Type B pancreatic cell (in vitro differentiated cells): ENCODE results near the gene IQGAP2. TPM values are rescaled to one million over a fixed set of nuclear protein-coding genes. Genes with fewer than 3 reads are reported as not detected.

ENCODE experiments used
- DNase-seq: peaks from one replicate; pipeline ENCODE4 v3.0.0; 2021; ENCODE audit warnings: mixed read lengths; ENCODE audit not compliant: unreplicated experiment; ENCODE audit errors: extremely low spot score
- H3K27ac Mint-ChIP-seq: 2 replicates; pipeline ENCODE4 v1.8.0; 2021; ENCODE audit warnings: mild to moderate bottlenecking, mixed read lengths
- H3K27me3 Mint-ChIP-seq: 2 replicates; pipeline ENCODE4 v1.8.0; 2021; ENCODE audit warnings: mixed read lengths
- H3K36me3 Mint-ChIP-seq: 2 replicates; pipeline ENCODE4 v1.8.0; 2021; ENCODE audit warnings: mixed read lengths
- H3K4me1 Mint-ChIP-seq: one replicate; pipeline ENCODE4 v1.8.0; 2021; ENCODE audit warnings: mixed read lengths; ENCODE audit not compliant: unreplicated experiment
- H3K4me3 Mint-ChIP-seq: 2 replicates; pipeline ENCODE4 v1.8.0; 2021; ENCODE audit warnings: mild to moderate bottlenecking, mixed read lengths
- H3K9me3 Mint-ChIP-seq: 2 replicates; pipeline ENCODE4 v1.8.0; 2021; ENCODE audit warnings: mixed read lengths
- CTCF ChIP-seq: fragments of 200-600 bp; sonication (generic); conservative IDR thresholded peaks from 2 replicates; pipeline ENCODE4 v1.5.0; 2021; ENCODE audit warnings: antibody characterized with exemption, mild to moderate bottlenecking
- total RNA-seq: library from RNA; stranded (reverse); gene quantifications from 2 replicates; pipeline ENCODE4 v1.2.1, GENCODE V29; 2021; ENCODE audit warnings: low replicate concordance

Gene IQGAP2
- total RNA-seq, 1 donor from 2014 or later, result 24.7 TPM

- no peaks in the 10 kb centered on the region for H3K9me3 Mint-ChIP-seq
- TF ChIP-seq CTCF, result no peak
- no peaks in the 10 kb centered on the region for H3K27me3 Mint-ChIP-seq
- peaks cover 34% of the 10 kb centered on the region for H3K4me1 Mint-ChIP-seq
- no peak overlapping the region for H3K27ac Mint-ChIP-seq
- no peaks in the 10 kb centered on the region for H3K36me3 Mint-ChIP-seq
- DNase-seq, result no peak
- H3K4me3 Mint-ChIP-seq, result no peak overlapping the region
Measured at GRCh38 chr5:76479973-76480667, 77.0 kb downstream of the IQGAP2 start.

GRCh38 chr5:76482984-76483383, 79.9 kb downstream of the IQGAP2 start:
- no peaks in the 10 kb centered on the region for H3K36me3 Mint-ChIP-seq
- H3K4me1 Mint-ChIP-seq, result peaks cover 23% of the 10 kb centered on the region
- H3K27me3 Mint-ChIP-seq, result no peaks in the 10 kb centered on the region
- H3K4me3 Mint-ChIP-seq, result no peak overlapping the region
- H3K9me3 Mint-ChIP-seq, result no peaks in the 10 kb centered on the region
- no peak overlapping the region for H3K27ac Mint-ChIP-seq
- no peak for DNase-seq
- TF ChIP-seq CTCF, result no peak

- Mint-ChIP-seq H3K9me3 (no peaks in the 10 kb centered on the region), H3K4me1 (peaks cover 23% of the 10 kb centered on the region), H3K4me3 (no peak overlapping the region), H3K27ac (no peak overlapping the region), H3K27me3 (no peaks in the 10 kb centered on the region), H3K36me3 (no peaks in the 10 kb centered on the region)
- TF ChIP-seq CTCF, result no peak
- DNase-seq, result no peak
Measured at GRCh38 chr5:76483433-76483832, 80.3 kb downstream of the IQGAP2 start.

GRCh38 chr5:76483881-76484280, 80.8 kb downstream of the IQGAP2 start:
- Mint-ChIP-seq H3K9me3 (no peaks in the 10 kb centered on the region), H3K27me3 (no peaks in the 10 kb centered on the region), H3K4me1 (peaks cover 23% of the 10 kb centered on the region), H3K4me3 (no peak overlapping the region), H3K36me3 (no peaks in the 10 kb centered on the region), H3K27ac (no peak overlapping the region)
- no peak for DNase-seq
- no peak for TF ChIP-seq CTCF

GRCh38 chr5:76485511-76485910, 82.4 kb downstream of the IQGAP2 start:
- no peak overlapping the region for H3K4me3 Mint-ChIP-seq
- no peak for TF ChIP-seq CTCF
- no peak for DNase-seq
- no peaks in the 10 kb centered on the region for H3K27me3 Mint-ChIP-seq
- peaks cover 3% of the 10 kb centered on the region for H3K36me3 Mint-ChIP-seq
- peaks cover 21% of the 10 kb centered on the region for H3K4me1 Mint-ChIP-seq
- no peak overlapping the region for H3K27ac Mint-ChIP-seq
- H3K9me3 Mint-ChIP-seq, result no peaks in the 10 kb centered on the region
